Ovary (tissue), 9 donors: Measurements from ENCODE around the gene DDX25. TPM values are rescaled to one million over a fixed set of nuclear protein-coding genes. Genes with fewer than 3 reads are reported as not detected.

Experiments
- DNase-seq, 5 donors: peaks; one replicate each; pipeline ENCODE4 v3.0.0-alpha.2; 2019 to 2020
- H3K27ac ChIP-seq, 2 donors: fragments of 200-600 bp; one replicate each; pipeline versions ENCODE4 v1.5.1 to v1.8.0; 2019 to 2022
- H3K27me3 ChIP-seq: fragments of 200-600 bp; one replicate; pipeline ENCODE4 v1.8.0; 2022
- H3K36me3 ChIP-seq: fragments of 200-600 bp; sonication (generic); one replicate; pipeline ENCODE4 v1.5.1; 2019
- H3K4me1 ChIP-seq: one replicate; pipeline ENCODE4 v1.8.1; 2013; ENCODE audit warnings: mild to moderate bottlenecking, moderate library complexity; ENCODE audit not compliant: insufficient read depth
- H3K4me3 ChIP-seq: fragments of 200-600 bp; sonication (generic); one replicate; pipeline ENCODE4 v1.5.1; 2017
- H3K9me3 ChIP-seq, 2 donors: fragments of 200-600 bp in 1 of 2; sonication (generic) in 1 of 2; one replicate each; pipeline versions ENCODE4 v1.5.1 to v1.8.1; 2013 to 2019; ENCODE audit warnings: mild to moderate bottlenecking in 1 of 2, moderate library complexity in 1 of 2
- CTCF ChIP-seq, 3 donors: fragments of 450-650 bp in 2 of 3; fragments of 200-600 bp in 1 of 3; IDR thresholded peaks; one replicate each; pipeline versions ENCODE4 v1.5.1 to v1.8.0; 2016 to 2022; ENCODE audit warnings: antibody characterized with exemption in 3 of 3, mild to moderate bottlenecking in 1 of 3
- EP300 ChIP-seq: sonication (generic); formaldehyde crosslinking; IDR thresholded peaks from one replicate; pipeline ENCODE4 v1.6.1; 2017; ENCODE audit warnings: antibody characterized with exemption
- POLR2A ChIP-seq: fragments of 450-650 bp; IDR thresholded peaks from one replicate; pipeline ENCODE4 v1.6.1; 2017; ENCODE audit warnings: antibody characterized with exemption, mild to moderate bottlenecking, moderate library complexity
- WGBS, 3 donors: extraction: QIAGEN DNeasy Blood & Tissue Kit in 1 of 3; methylation state at CpG; one replicate each; pipeline versions ENCODE4 v1.1.5 to v1.1.7; 2013 to 2017; 5-methylcytosine and 5-hydroxymethylcytosine counted together
- intact Hi-C, 4 donors: fragments of 100-400 bp; cut with DNase I; formaldehyde crosslinking; loops; one replicate each; pipeline versions ENCODE4 v1.11.0 to v1.15.1; 2022 to 2023
- polyA plus RNA-seq, 2 donors: library from polyadenylated mRNA; stranded (reverse); fragments of 200-250 nt in 1 of 2; fragments of 350-450 nt in 1 of 2; fragmentation: Illumina TruSeq in 1 of 2; extraction: RNeasy Lipid Tissue Mini Kit (QIAGEN cat#74804) in 1 of 2; gene quantifications; one replicate each; pipeline ENCODE4 v1.2.3, GENCODE V29; 2013 to 2014
- total RNA-seq, 7 donors: library from RNA; depleted of rRNA in 2 of 7; stranded (reverse); fragments of >200 nt in 2 of 7; fragmentation: NEBNext Ultra II Directional in 3 of 7; extraction: Animal tissue kit (Norgen Biotek cat#: 25700) in 3 of 7; gene quantifications; one replicate each; pipeline versions ENCODE4 v1.1.0 to v1.2.4, GENCODE V29; 2016 to 2023
- donor health status: DM: no; HTN: no; CAD: no; lungs with moderate emphysema.
- donor health status: DM: no; HTN: no; CAD: no.
- donor health status: Bipolar disorder and iron deficiency.
- donor health status: DM: yes; HTN: yes; CAD: no.
- donor health status: DM: no; HTN: no; CAD: no.
- donor health status: DM: yes; HTN: yes; CAD: no.

Gene DDX25
- total and polyA plus RNA-seq, 9 donors = 0.23 to 0.92 (median 0.58) TPM; not detected in 1

GRCh38 chr11:125954945-125955640 lies 50.8 kb downstream of the DDX25 start:
- 90 to 92% (median 92%) methylated on average over 15 of the region's 15 CpGs for WGBS, 3 donors

GRCh38 chr11:125955856-125956255 lies 51.5 kb downstream of the DDX25 start:
- Histone ChIP-seq H3K4me1 (peaks cover 12% of the 10 kb centered on the region), H3K27ac (no peak overlapping the region), H3K36me3 (no peaks in the 10 kb centered on the region), H3K27me3 (no peaks in the 10 kb centered on the region), H3K9me3 (no peaks in the 10 kb centered on the region), H3K4me3 (no peak overlapping the region)
- 85 to 94% (median 89%) methylated on average over 2 of the region's 2 CpGs for WGBS, 3 donors
- intact Hi-C loops = no loop called here
- no peak for TF ChIP-seq CTCF (IDR thresholded peaks at IDR 0.05)
- TF ChIP-seq EP300 = no peak
- no peak for TF ChIP-seq POLR2A
- no peak for DNase-seq

More at GRCh38 chr11:125954945-125955640, 50.8 kb downstream of the DDX25 start:
- intact Hi-C loops = no loop called here
- Histone ChIP-seq H3K36me3 (no peaks in the 10 kb centered on the region), H3K27me3 (no peaks in the 10 kb centered on the region), H3K27ac (no peak overlapping the region), H3K4me1 (peaks cover 17% of the 10 kb centered on the region), H3K4me3 (no peak overlapping the region), H3K9me3 (no peaks in the 10 kb centered on the region)
- TF ChIP-seq EP300 (no peak), POLR2A (no peak), CTCF (IDR thresholded peaks at IDR 0.05) (no peak)
- DNase-seq = no peak

- H3K27me3 ChIP-seq = no peaks in the 10 kb centered on the region
- intact Hi-C loops = no loop called here
- H3K27ac ChIP-seq = peak overlapping the region in 1 of 2 donors; percentile 39
- no peak overlapping the region for H3K4me3 ChIP-seq
- H3K9me3 ChIP-seq = no peaks in the 10 kb centered on the region
- peak in 4 of 5 donors; percentile 67 to 70 (median 67) for DNase-seq
- no peak for TF ChIP-seq POLR2A
- no peak for TF ChIP-seq CTCF (IDR thresholded peaks at IDR 0.05)
- no peak for TF ChIP-seq EP300
- H3K36me3 ChIP-seq = no peaks in the 10 kb centered on the region
- 52 to 59% (median 58%) methylated on average over 22 of the region's 22 CpGs for WGBS, 3 donors
- peaks cover 8% of the 10 kb centered on the region for H3K4me1 ChIP-seq
These were observed 52.3 kb downstream of the DDX25 start for GRCh38 chr11:125956391-125957134.

- Histone ChIP-seq H3K27me3 (no peaks in the 10 kb centered on the region), H3K4me3 (no peak overlapping the region), H3K4me1 (peaks cover 4% of the 10 kb centered on the region), H3K9me3 (no peaks in the 10 kb centered on the region), H3K27ac (no peak overlapping the region), H3K36me3 (no peaks in the 10 kb centered on the region)
- WGBS, 3 donors = 90 to 92% (median 92%) methylated on average over 14 of the region's 14 CpGs
- intact Hi-C loops = no loop called here
- TF ChIP-seq CTCF (IDR thresholded peaks at IDR 0.05) = no peak
- no peak for TF ChIP-seq POLR2A
- TF ChIP-seq EP300 = no peak
- no peak for DNase-seq
These were observed 53.5 kb downstream of the DDX25 start for GRCh38 chr11:125957618-125958332.
